ENCODE results near the gene FRY.
A peak's percentile ranks its signal among the peaks of the same experiment; 100 is the strongest.

FRY gene

DNA sequence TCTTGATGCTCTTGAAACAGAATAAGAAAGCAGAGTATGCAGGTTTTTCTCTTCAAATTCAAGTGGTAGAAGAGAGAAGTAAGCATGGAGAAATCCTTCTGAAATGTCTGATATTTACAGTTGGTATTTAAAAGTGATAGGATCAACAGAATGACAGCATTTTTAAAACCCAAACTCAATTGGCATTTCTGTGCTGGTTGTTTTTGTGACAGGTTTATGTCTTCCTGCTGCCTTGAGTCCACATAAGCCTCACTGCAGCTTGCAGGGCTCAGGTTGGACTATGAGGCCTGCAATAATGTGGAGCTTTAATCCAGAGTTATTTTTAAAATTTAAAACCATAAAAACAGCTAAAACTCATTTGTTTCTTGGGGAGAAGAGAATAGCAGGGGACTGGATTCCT is 178.5 kb downstream of the FRY start:
- DNase-seq (ENCODE audit: low read depth in 3 of 3, low spot score in 1 of 3) = no peak

GRCh38 chr13:32211813-32212212 is 180.2 kb downstream of the FRY start:
- DNase-seq (ENCODE audit: low read depth in 3 of 3, low spot score in 1 of 3) = no peak

DNA sequence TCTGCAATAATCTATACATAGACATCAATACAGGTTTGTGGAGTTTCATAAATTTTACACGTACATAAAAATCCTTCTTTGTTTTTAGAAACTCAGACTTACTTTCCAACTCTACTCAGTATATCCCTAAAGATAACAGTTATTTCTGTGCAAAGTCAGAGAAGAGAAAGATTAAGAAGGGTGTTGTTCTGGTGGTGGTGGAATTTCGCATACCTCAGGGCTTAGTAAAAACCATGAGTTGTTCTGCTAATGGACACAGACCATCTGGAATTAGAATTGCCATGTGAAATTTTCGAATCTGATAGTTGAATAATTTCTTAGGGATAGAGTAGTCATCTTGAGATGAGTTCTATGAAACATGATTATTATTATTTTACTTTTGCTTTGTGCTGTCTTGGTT is 180.8 kb downstream of the FRY start:
- DNase-seq (ENCODE audit: low read depth in 3 of 3, low spot score in 1 of 3) = no peak

DNA sequence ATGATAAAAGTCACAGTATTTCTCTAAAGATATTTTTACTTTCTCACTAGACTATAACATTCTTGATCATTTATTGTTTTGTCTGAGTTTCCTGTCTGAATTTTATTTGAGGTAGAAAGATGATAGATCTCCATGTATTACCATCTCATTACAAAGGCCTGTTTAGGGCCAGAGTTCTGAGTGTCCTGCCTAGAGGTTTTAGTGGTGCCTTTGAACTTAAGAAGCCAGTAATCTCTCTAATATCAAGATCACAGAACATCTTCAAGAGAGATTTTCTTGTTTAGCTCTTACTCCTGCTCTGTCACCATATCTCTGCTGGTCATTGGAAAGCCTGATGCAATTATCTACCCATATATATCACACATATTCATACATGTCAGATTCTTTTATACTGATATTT is 182.1 kb downstream of the FRY start:
- DNase-seq (ENCODE audit: low read depth in 3 of 3, low spot score in 1 of 3) = no peak

DNA sequence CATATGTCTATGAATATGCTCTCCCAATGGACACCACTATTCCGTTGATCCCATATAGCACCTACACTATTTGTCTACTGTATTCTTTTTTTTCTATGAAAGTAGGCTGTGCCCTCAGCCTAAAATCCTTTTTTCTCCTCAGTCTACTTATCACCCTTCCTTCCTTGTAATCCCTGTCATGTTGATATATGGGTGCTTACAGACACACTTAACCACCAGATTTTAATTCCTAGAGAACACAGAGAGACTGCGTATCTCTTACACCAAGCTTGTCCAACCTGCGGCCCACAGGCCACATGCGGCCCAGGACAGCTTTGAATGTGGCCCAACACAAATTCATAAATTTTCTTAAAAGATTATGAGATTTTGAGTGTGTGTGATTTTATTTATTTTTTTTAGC is 182.5 kb downstream of the FRY start:
- DNase-seq (ENCODE audit: low read depth in 3 of 3, low spot score in 1 of 3) = no peak

- DNase-seq (ENCODE audit: low read depth in 3 of 3, low spot score in 1 of 3) = no peak
Measured at GRCh38 chr13:32216281-32216680, 184.7 kb downstream of the FRY start.

DNA sequence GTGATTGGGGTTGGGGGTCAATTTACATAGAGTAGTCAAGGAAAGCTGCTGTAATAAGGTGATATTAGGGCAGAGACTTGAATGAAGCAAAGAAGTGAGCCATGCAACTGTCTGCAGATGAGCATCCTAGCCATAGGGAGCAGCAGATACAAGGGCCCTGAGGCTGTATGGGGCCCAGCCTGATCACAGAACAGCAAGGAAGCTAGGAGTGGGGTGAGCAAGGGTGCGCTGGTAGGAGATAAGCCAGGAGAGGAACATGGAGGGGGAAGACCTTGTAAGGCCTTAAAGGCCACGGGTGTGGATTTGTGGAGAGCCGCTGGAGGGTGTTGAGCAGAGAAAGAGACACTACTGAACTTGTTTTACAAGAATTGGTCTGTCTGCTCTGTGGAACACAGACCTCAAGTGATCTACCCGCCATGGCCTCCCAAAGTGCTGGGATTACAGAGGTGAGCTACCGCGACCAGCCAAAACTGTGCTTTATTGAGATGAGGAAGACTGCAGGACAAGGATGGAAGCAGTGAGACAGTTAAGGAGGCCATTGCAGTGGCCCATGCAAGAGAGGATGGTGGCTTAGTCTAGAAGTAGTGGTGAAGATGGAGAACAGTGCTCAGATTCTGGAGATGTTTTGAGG is 190.6 kb downstream of the FRY start:
- no peak for DNase-seq (ENCODE audit: low read depth in 3 of 3, low spot score in 1 of 3)

- DNase-seq (ENCODE audit: low read depth in 3 of 3, low spot score in 1 of 3) = no peak
Measured at GRCh38 chr13:32224916-32225315, 193.3 kb downstream of the FRY start.

- DNase-seq (ENCODE audit: low read depth in 3 of 3, low spot score in 1 of 3) = no peak
Measured at GRCh38 chr13:32225481-32225931, 193.9 kb downstream of the FRY start.

GRCh38 chr13:32228330-32229041 is 196.9 kb downstream of the FRY start:
- no peak for DNase-seq (ENCODE audit: low read depth in 3 of 3, low spot score in 1 of 3)

GRCh38 chr13:32229443-32229842 is 197.9 kb downstream of the FRY start:
- no peak for DNase-seq (ENCODE audit: low read depth in 3 of 3, low spot score in 1 of 3)

- DNase-seq (ENCODE audit: low read depth in 3 of 3, low spot score in 1 of 3) = no peak
Measured at GRCh38 chr13:32232263-32232662, 200.7 kb downstream of the FRY start.

DNA sequence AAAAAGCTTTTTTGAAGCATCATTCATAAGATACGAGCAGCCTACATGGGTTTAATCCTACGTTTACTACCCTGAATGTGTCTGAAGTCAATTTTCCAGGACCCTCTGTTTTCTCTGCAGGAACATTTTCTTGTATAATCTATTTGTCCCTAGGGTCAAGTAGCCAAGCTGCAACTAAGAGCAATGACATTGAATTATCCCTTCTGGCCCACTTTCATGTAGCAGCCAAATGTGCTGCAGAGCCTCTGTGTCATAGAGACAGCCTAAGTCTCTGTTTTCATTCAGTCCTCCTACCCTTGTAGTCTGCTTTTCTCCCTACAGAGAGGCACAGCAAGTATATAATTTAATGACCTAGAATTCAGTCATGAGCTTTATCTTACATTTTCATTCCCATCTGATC is 201.5 kb downstream of the FRY start:
- no peak for DNase-seq (ENCODE audit: low read depth in 3 of 3, low spot score in 1 of 3)

DNA sequence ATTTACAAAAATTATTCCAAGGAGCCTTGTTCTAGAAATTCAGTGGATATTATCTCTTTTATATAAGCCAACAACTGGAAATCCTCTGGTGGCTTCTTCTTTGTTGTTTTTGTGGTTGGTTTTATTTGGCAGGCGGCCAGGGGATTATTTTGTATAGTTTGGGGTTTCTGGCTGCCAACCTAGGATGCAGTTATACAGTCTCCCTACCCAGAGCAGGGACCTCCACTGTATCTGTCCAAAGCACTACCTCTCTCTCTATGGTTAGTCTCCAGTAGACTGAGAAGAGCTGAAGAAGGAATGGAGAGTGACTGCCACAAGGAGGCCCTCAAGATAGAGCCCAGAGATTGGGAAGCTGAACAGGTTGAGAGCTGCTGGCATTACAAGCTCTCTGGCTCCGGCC is 203.3 kb downstream of the FRY start:
- DNase-seq (ENCODE audit: low read depth in 3 of 3, low spot score in 1 of 3) = no peak

DNA sequence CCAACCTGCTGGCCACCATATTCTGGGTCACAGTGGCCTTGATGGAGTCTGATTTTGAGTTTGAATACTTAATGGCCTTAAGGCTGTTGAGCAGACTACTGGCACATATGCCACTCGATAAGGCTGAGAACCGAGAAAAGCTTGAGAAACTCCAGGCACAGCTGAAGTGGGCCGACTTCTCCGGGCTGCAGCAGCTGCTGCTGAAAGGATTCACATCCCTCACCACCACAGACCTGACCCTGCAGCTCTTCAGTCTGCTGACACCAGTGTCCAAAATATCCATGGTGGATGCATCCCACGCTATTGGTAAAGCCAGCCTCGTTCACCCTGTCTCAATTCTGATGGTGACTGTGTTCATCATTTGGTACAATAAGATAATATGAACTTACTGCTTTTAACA is 206.1 kb downstream of the FRY start:
- no peak for DNase-seq (ENCODE audit: low read depth in 3 of 3, low spot score in 1 of 3)

DNA sequence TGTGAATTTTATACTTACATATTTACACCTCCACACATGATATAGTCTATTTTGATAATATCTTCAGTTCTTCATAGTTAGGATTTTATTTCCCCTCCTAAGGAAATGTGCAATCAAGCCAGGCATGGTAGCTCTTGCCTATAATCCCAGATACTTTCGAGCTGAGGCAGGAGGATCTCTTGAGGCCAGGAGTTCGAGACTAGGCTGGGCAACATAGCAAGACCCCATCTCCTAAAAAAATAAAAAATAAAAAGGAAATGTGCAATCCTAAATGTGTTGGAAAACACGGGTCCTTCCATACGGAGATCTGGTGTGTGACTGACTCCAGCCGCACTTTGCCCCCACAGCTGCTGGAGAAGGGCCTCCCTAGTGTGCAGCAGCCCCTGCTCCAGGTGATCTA is 212.1 kb downstream of the FRY start:
- DNase-seq (ENCODE audit: low read depth in 3 of 3, low spot score in 1 of 3) = no peak

DNA sequence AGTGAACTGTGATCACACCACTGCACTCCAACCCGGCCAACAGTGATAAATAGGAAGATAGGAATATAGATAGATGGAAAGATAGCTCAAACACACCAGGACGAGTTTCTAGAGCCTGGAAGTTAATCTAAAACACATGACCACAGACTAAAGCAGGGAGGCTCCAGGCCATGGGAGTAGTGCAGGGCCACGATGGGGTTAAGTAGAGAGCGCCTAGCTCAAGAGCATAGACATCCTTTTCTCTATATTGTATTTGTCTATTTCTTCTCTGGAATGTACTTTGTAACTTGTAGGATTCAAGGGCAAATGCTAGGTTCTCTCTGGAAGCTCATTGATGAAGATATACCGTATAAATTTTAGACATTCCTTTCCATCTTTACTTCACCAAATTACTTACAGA is 214.0 kb downstream of the FRY start:
- DNase-seq (ENCODE audit: low read depth in 3 of 3, low spot score in 1 of 3) = no peak

DNA sequence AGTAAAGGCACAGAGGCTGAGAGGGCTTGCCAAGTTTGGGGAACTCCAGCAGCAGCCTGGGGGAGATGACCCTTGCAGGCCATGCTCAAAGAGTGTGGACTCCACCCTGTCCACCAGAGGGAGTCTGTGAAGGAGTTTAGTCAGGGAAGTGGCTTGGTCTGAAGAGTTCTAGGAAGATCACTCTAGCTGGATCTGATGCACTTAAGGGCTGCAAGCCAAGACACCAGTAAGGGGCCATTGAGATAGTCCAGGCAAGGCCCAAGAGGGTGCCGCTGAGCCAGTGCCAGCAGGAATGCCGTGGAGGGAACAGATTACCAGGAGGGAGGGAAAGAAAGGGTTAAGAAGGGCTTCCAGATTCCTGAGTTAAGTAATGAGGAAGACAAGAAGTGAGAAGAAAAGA is 214.9 kb downstream of the FRY start:
- peak in 1 of 3 donors; percentile 4 for DNase-seq (ENCODE audit: low read depth in 3 of 3, low spot score in 1 of 3)

- DNase-seq (ENCODE audit: low read depth in 3 of 3, low spot score in 1 of 3) = no peak
Measured at GRCh38 chr13:32247887-32248286, 216.3 kb downstream of the FRY start.

DNA sequence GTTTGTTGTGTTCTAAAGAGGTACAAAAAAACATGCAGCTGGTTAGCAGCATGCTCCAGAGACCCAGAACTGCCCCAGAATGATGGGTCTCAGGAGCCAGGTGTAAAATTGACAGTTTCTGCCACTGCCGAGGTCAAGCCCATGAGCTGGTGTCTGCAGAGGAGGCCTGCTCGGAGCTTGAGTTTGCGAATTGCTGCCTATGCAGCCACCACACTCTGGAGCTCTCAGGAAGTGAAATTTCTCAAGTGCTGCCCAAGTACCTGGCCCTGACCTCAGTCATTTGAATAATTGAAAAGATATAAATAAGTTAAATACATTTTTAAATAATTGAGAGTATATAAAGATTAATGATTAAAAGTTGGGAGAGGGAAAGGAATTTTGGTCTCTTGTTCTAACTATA is 217.2 kb downstream of the FRY start:
- no peak for DNase-seq (ENCODE audit: low read depth in 3 of 3, low spot score in 1 of 3)

DNA sequence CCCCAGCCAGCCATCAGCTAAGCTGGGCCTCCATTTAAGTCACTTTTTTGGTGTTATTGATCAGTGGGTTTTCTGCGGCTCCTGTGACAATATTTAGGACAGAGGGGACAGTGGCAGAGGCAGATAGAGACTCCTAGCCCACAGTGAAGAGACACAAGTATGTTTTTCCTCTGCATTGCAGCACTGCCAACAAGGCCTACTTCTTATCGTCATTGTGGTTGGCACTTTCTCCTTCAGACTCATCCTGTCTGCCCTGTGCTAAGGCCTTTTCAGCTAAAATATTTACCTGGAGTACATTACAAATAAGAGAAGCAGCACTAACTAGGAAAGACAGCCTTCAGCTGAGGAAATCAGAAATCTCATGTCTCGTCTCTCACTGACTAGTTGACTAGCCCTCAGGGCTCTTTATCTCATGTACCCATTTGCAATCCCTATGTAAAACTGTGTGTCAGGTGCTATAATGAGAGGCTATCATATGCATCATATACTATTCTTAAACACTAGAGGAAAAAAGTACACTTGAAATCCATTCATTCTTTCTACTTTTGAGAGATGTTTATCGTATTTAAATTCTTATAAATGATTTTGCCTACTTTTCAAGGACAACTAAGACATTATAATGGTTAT is 221.4 kb downstream of the FRY start:
- no peak for DNase-seq (ENCODE audit: low read depth in 3 of 3, low spot score in 1 of 3)

GRCh38 chr13:32253911-32254399 is 222.4 kb downstream of the FRY start:
- DNase-seq (ENCODE audit: low read depth in 3 of 3, low spot score in 1 of 3) = no peak
